K562 (cell line): Measurements from ENCODE around the gene SLC43A2. TPM values are rescaled to one million over a fixed set of nuclear protein-coding genes. Genes with fewer than 3 reads are reported as not detected.
A peak's percentile ranks its signal among the peaks of the same experiment; 100 is the strongest.

Experiments
- ARNT ChIP-seq, 2 experiments: fragments of 450-650 bp; IDR thresholded peaks; 2 replicates each; pipeline ENCODE4 v1.6.1; 2016; ENCODE audit warnings: mild to moderate bottlenecking in 1 of 2
- ASH1L ChIP-seq: fragments of 450-650 bp; IDR thresholded peaks from 2 replicates; pipeline ENCODE4 v1.6.1; 2018; ENCODE audit warnings: borderline replicate concordance, mild to moderate bottlenecking, low read depth; ENCODE audit not compliant: partially characterized antibody
- CXXC5 ChIP-seq: fragments of 250-450 bp; sonication (Bioruptor Pico); IDR thresholded peaks from 2 replicates; pipeline ENCODE4 v1.8.0; 2022; ENCODE audit warnings: inconsistent platforms, mild to moderate bottlenecking, moderate library complexity
- EHMT2 ChIP-seq: fragments of 450-650 bp; IDR thresholded peaks from 2 replicates; pipeline ENCODE4 v1.6.1; 2018; ENCODE audit warnings: antibody characterized with exemption
- ELF4 ChIP-seq: fragments of 450-650 bp; formaldehyde crosslinking; IDR thresholded peaks from 2 replicates; pipeline ENCODE4 v1.4.0; 2022; ENCODE audit warnings: missing genetic modification characterization
- FOXK2 ChIP-seq, 2 experiments: fragments of 450-650 bp; IDR thresholded peaks in 1 of 2; conservative IDR thresholded peaks in 1 of 2; 2 replicates each; pipeline ENCODE4 v1.6.1; 2016; ENCODE audit warnings: low read depth in 2 of 2, mild to moderate bottlenecking in 1 of 2
- KDM1A ChIP-seq, 2 experiments: fragments of 450-650 bp; IDR thresholded peaks; 2 replicates each; pipeline ENCODE4 v1.6.1; 2016; ENCODE audit warnings: mild to moderate bottlenecking in 2 of 2
- POLR2A ChIP-seq: fragments of 450-650 bp; conservative IDR thresholded peaks from 2 replicates; pipeline ENCODE4 v1.6.1; 2016
- POLR2B ChIP-seq: fragments of 450-650 bp; IDR thresholded peaks from 2 replicates; pipeline ENCODE4 v1.6.1; 2018; ENCODE audit warnings: low read depth; ENCODE audit not compliant: partially characterized antibody
- SMAD3 ChIP-seq: fragments of 450-650 bp; formaldehyde crosslinking; conservative IDR thresholded peaks from 2 replicates; pipeline ENCODE4 v1.4.0; 2020; ENCODE audit warnings: mild to moderate bottlenecking
- SMARCA4 ChIP-seq: fragments of 450-650 bp; IDR thresholded peaks from 2 replicates; pipeline ENCODE4 v1.6.1; 2016
- SRSF9 ChIP-seq: fragments of 200-400 bp; formaldehyde crosslinking; IDR thresholded peaks from 2 replicates; pipeline ENCODE4 v1.6.1; 2017; ENCODE audit warnings: low read depth, low read length, borderline replicate concordance
- USF2 ChIP-seq: sonication (generic); formaldehyde crosslinking; IDR thresholded peaks from 2 replicates; pipeline ENCODE4 v1.5.0; 2020; ENCODE audit warnings: missing genetic modification reagents
- ZNF384 ChIP-seq: IDR thresholded peaks from 2 replicates; pipeline ENCODE4 v1.6.1; 2012; ENCODE audit warnings: low read depth, low read length, improper control_type of control experiment
- polyA plus RNA-seq, 8 experiments: library from polyadenylated mRNA; depleted of rRNA in 4 of 8; stranded (reverse) in 5 of 8; unstranded in 3 of 8; fragments of >200 nt; fragmentation: Nextera tagmentation in 2 of 8; fragmentation: Illumina TruSeq in 1 of 8; extraction: Ambion mirVana in 2 of 8; extraction: Trizol in 1 of 8; gene quantifications; 2 replicates each; pipeline versions ENCODE4 v1.2.1 to v1.2.3, GENCODE V29; 2011 to 2014; ENCODE audit warnings: inconsistent platforms in 1 of 8, missing spikeins in 1 of 8
- total RNA-seq, 7 experiments: library from RNA; depleted of rRNA in 6 of 7; stranded (reverse); fragments of >200 nt in 6 of 7; fragmentation: Illumina TruSeq in 2 of 7; extraction: Trizol in 2 of 7; gene quantifications; 2 replicates each; pipeline versions ENCODE4 v1.2.1 to v1.2.3, GENCODE V29; 2011 to 2021; ENCODE audit warnings: low replicate concordance in 1 of 7
- TF ChIP-seq, protein P1 (sequence below): fragments of 250-450 bp; sonication (Bioruptor Pico); IDR thresholded peaks from 2 replicates; pipeline ENCODE4 v1.6.1; 2021; ENCODE audit warnings: mild to moderate bottlenecking
- TF ChIP-seq, protein P2 (sequence below): IDR thresholded peaks from 2 replicates; pipeline ENCODE4 v1.6.1; 2016; ENCODE audit warnings: missing genetic modification characterization, missing compliant biosample characterization
- TF ChIP-seq, protein P3 (sequence below), 2 experiments: fragments of 450-650 bp in 1 of 2; sonication (generic) in 1 of 2; formaldehyde crosslinking in 1 of 2; IDR thresholded peaks; 2 replicates each; pipeline versions ENCODE4 v1.7.1 to v1.9.0; 2016 to 2022; ENCODE audit warnings: inconsistent platforms in 1 of 2, mild to moderate bottlenecking in 1 of 2, missing genetic modification reagents in 1 of 2

The SLC43A2 gene
- total and polyA plus RNA-seq, 9 of the 15 experiments (the other 6 are each of a cell fraction or from before 2014, with no cell fraction given) = 0.03 to 10.2 (median 3.6) TPM

- TF ChIP-seq ELF4 (0 out of 2 replicates have a peak, but pooled peaks have one; percentile 49), ARNT (IDR thresholded peaks at IDR 0.05) (peak; percentile 21 to 38; a peak in 1 of 4 replicates), ASH1L (peak; percentile 43), KDM1A (IDR thresholded peaks at IDR 0.05) (no peak), CXXC5 (CRISPR knock-in tag) (no peak), USF2 (CRISPR knock-in tag) (no peak), FOXK2 (conservative IDR thresholded peaks at IDR 0.05 in 1 of 2, IDR thresholded peaks at IDR 0.05 in 1 of 2; ENCODE audit: low read depth in 2 of 2) (peak in 1 of 2 experiments; percentile 43; a peak in 2 of 4 replicates), ZNF384 (peak; percentile 55; the same call in 1 of the 2 replicates), POLR2B (peak; percentile 32), EHMT2 (peak; percentile 56; the same call in 1 of the 2 replicates), SMARCA4 (peak; percentile 42; the same call in 1 of the 2 replicates), SRSF9 (no peak), SMAD3 (CRISPR knock-in tag) (no peak), POLR2A (peak; percentile 61)
- TF ChIP-seq, protein P1, sequence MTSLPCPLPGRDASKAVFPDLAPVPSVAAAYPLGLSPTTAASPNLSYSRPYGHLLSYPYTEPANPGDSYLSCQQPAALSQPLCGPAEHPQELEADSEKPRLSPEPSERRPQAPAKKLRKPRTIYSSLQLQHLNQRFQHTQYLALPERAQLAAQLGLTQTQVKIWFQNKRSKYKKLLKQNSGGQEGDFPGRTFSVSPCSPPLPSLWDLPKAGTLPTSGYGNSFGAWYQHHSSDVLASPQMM = no peak
- TF ChIP-seq, protein P2, sequence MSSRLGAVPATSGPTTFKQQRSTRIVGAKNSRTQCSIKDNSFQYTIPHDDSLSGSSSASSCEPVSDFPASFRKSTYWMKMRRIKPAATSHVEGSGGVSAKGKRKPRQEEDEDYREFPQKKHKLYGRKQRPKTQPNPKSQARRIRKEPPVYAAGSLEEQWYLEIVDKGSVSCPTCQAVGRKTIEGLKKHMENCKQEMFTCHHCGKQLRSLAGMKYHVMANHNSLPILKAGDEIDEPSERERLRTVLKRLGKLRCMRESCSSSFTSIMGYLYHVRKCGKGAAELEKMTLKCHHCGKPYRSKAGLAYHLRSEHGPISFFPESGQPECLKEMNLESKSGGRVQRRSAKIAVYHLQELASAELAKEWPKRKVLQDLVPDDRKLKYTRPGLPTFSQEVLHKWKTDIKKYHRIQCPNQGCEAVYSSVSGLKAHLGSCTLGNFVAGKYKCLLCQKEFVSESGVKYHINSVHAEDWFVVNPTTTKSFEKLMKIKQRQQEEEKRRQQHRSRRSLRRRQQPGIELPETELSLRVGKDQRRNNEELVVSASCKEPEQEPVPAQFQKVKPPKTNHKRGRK = no peak
- TF ChIP-seq, protein P3, sequence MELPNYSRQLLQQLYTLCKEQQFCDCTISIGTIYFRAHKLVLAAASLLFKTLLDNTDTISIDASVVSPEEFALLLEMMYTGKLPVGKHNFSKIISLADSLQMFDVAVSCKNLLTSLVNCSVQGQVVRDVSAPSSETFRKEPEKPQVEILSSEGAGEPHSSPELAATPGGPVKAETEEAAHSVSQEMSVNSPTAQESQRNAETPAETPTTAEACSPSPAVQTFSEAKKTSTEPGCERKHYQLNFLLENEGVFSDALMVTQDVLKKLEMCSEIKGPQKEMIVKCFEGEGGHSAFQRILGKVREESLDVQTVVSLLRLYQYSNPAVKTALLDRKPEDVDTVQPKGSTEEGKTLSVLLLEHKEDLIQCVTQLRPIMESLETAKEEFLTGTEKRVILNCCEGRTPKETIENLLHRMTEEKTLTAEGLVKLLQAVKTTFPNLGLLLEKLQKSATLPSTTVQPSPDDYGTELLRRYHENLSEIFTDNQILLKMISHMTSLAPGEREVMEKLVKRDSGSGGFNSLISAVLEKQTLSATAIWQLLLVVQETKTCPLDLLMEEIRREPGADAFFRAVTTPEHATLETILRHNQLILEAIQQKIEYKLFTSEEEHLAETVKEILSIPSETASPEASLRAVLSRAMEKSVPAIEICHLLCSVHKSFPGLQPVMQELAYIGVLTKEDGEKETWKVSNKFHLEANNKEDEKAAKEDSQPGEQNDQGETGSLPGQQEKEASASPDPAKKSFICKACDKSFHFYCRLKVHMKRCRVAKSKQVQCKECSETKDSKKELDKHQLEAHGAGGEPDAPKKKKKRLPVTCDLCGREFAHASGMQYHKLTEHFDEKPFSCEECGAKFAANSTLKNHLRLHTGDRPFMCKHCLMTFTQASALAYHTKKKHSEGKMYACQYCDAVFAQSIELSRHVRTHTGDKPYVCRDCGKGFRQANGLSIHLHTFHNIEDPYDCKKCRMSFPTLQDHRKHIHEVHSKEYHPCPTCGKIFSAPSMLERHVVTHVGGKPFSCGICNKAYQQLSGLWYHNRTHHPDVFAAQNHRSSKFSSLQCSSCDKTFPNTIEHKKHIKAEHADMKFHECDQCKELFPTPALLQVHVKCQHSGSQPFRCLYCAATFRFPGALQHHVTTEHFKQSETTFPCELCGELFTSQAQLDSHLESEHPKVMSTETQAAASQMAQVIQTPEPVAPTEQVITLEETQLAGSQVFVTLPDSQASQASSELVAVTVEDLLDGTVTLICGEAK (IDR thresholded peaks at IDR 0.05) = peak; percentile 74
- TF ChIP-seq, protein P3 (CRISPR knock-in tag; IDR thresholded peaks at IDR 0.05) = no peak
Measured at GRCh38 chr17:1566505-1567199, 62.0 kb downstream of the SLC43A2 start (continued).
